ENCODE measurements around the gene ACP1.

ACP1 gene

GRCh38 chr2:271917-272316, 7.2 kb downstream of the ACP1 start:
- H3K4me3 ChIP-seq (ENCODE audit: low read depth, low read length): no peak overlapping the region
- TF ChIP-seq, protein P1, sequence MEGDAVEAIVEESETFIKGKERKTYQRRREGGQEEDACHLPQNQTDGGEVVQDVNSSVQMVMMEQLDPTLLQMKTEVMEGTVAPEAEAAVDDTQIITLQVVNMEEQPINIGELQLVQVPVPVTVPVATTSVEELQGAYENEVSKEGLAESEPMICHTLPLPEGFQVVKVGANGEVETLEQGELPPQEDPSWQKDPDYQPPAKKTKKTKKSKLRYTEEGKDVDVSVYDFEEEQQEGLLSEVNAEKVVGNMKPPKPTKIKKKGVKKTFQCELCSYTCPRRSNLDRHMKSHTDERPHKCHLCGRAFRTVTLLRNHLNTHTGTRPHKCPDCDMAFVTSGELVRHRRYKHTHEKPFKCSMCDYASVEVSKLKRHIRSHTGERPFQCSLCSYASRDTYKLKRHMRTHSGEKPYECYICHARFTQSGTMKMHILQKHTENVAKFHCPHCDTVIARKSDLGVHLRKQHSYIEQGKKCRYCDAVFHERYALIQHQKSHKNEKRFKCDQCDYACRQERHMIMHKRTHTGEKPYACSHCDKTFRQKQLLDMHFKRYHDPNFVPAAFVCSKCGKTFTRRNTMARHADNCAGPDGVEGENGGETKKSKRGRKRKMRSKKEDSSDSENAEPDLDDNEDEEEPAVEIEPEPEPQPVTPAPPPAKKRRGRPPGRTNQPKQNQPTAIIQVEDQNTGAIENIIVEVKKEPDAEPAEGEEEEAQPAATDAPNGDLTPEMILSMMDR (IDR thresholded peaks at IDR 0.05; ENCODE audit: low read depth, low read length): no peak

DNA sequence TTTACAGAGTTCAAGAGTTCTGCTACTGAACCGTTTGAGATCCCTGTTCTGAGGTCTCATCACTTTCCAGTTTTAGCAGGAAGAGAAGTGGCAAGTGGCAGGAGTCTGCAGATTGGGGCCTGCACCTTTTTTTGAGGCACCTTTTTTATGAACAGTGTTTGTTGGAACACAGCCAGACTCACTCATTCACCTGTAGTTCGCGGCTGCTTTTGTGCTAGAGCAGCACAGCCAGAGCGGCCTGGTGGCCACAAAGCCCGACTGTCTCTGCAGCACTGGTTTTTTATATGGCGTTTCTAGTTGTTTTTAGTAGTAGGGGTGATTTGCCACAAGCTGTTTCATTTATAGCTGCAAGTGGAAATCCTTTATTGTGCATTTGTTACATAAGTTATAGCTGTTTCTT, 8.6 kb downstream of the ACP1 start:
- TF ChIP-seq, protein P1 (IDR thresholded peaks at IDR 0.05; ENCODE audit: low read depth, low read length): no peak
- no peak overlapping the region for H3K4me3 ChIP-seq (ENCODE audit: low read depth, low read length)

DNA sequence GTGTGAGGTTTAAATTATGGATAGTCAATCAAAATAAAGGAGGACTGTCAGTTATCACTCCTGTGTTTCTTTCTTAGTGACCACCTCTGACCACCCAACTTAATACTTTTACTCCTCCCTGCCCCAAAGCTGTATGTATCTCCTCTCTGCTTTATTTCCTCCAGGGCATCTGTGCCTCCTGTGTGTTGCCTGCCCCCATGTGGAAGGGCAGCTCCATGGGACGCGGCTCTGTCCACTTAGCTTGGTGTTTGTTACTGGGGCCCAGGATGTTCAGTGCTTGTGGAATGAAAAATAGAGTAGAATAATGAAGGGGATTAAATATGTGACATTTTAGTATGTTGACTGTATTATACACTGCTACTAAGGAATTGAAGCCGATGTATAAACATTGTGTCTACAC, 9.8 kb downstream of the ACP1 start:
- no peak overlapping the region for H3K4me3 ChIP-seq (ENCODE audit: low read depth, low read length)
- TF ChIP-seq, protein P1 (IDR thresholded peaks at IDR 0.05; ENCODE audit: low read depth, low read length): no peak

DNA sequence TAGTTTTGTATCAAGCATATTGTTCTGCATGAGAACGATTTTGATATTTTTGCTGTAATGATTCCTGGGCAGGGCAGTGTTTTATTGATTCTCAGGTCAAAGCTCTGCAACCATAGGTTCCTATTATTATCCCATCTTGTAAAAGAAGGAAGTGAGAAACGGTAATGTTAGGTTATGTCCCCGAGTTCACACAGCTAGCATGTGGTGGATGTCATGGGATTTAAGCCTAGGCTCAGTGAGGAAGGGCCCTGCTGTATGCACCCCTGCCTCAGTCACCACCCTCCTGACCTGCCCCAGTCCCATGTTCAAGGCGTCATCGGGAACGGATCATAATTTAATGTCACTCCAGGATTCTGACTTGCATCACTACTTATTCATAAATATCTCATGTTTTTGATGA, 10.7 kb downstream of the ACP1 start:
- H3K4me3 ChIP-seq (ENCODE audit: low read depth, low read length): no peak overlapping the region
- TF ChIP-seq, protein P1 (IDR thresholded peaks at IDR 0.05; ENCODE audit: low read depth, low read length): no peak

- TF ChIP-seq, protein P1 (IDR thresholded peaks at IDR 0.05; ENCODE audit: low read depth, low read length): no peak
- H3K4me3 ChIP-seq (ENCODE audit: low read depth, low read length): no peak overlapping the region
Measured at GRCh38 chr2:278312-278926, 13.7 kb downstream of the ACP1 start.

DNA sequence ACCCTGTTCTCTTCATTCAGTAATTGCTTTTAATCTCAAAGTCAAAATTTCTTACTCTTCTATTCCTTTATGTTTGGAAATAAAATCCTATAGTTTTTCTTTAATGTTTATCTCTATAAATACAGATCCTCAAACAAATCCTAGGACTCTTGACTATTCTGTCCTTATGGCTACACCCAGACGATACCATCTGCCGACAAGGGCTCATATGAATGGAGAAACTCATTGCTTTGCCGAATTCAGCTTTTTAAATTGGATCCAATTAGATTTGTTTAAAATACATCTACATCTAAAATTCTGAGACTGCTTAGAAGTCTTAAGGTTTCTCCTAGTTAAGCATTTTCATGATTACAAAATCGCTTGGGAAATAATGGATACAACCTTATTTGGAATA, 14.2 kb downstream of the ACP1 start:
- no peak overlapping the region for H3K4me3 ChIP-seq (ENCODE audit: low read depth, low read length)
- TF ChIP-seq, protein P1 (IDR thresholded peaks at IDR 0.05; ENCODE audit: low read depth, low read length): no peak

- no peak overlapping the region for H3K4me3 ChIP-seq (ENCODE audit: low read depth, low read length)
- TF ChIP-seq, protein P1 (IDR thresholded peaks at IDR 0.05; ENCODE audit: low read depth, low read length): no peak
Measured at GRCh38 chr2:279366-279765, 14.6 kb downstream of the ACP1 start.

All from WI38 (cell line).